HepG2 (cell line): Measurements from ENCODE around the gene CSN2. TPM values are rescaled to one million over a fixed set of nuclear protein-coding genes. Genes with fewer than 3 reads are reported as not detected.
A peak's percentile ranks its signal among the peaks of the same experiment; 100 is the strongest.

Experiments used
- ATAC-seq: fragments of 200-7000 bp; cut with Tn5 transposase; 3 replicates; pipeline ENCODE4 v1.9.1; 2020; ENCODE audit warnings: mild to moderate bottlenecking, moderate library complexity
- BruUV-seq: library from RNA; stranded (reverse); fragments of 400-500 nt; replicated peaks from 2 replicates; lab custom pipeline; 2021; lab: Mats Ljungman, UMichigan
- CTCF ChIA-PET: fragments of 300-600 bp; formaldehyde crosslinking; extraction: SDS; loops from one replicate; lab custom pipeline; 2021; ENCODE audit warnings: low total read pairs, inconsistent platforms, low intra/inter-chr PET ratio; lab: Yijun Ruan, JAX
- POLR2A ChIA-PET: fragments of 350-600 bp; sonication (Branson Sonifier 250); formaldehyde crosslinking; loops from one replicate; lab custom pipeline; 2020; ENCODE audit warnings: antibody characterized with exemption, inconsistent platforms; lab: Yijun Ruan, JAX
- DNase-seq: peaks from one replicate; pipeline ENCODE4 v3.0.0-alpha.2; 2015; ENCODE audit warnings: low spot score
- FAIRE-seq: peaks from 3 replicates; lab custom pipeline; 2011; peaks lifted over from hg19 to GRCh38; lab: Jason Lieb, UNC
- H2AFZ ChIP-seq: one replicate; pipeline ENCODE4 v1.6.1; 2011; ENCODE audit warnings: low read length, inconsistent platforms
- H3K27ac ChIP-seq: fragments of 300-600 bp; 3 replicates; pipeline ENCODE4 v1.8.0; 2011; ENCODE audit warnings: mixed run types, mild to moderate bottlenecking, mixed read lengths, low read length, inconsistent platforms; ENCODE audit not compliant: insufficient read depth; ENCODE audit errors: extremely low read length
- H3K27me3 ChIP-seq, 2 experiments: fragments of 200-600 bp in 1 of 2; 2 replicates in 1 of 2; 3 replicates in 1 of 2; pipeline versions ENCODE4 v1.6.0 to v1.8.0; 2011; ENCODE audit warnings: low read length in 2 of 2, mild to moderate bottlenecking in 2 of 2, moderate library complexity in 2 of 2, inconsistent platforms in 1 of 2; ENCODE audit not compliant: insufficient read depth in 2 of 2, control insufficient read depth in 1 of 2
- H3K36me3 ChIP-seq, 2 experiments: fragments of 200-600 bp in 1 of 2; replicated peaks in 1 of 2; 2 replicates in 1 of 2; 3 replicates in 1 of 2; pipeline versions ENCODE4 v1.5.1 to v1.8.0; 2011; ENCODE audit warnings: low read length in 2 of 2, inconsistent platforms in 1 of 2; ENCODE audit not compliant: insufficient read depth in 2 of 2, control insufficient read depth in 1 of 2
- H3K4me1 ChIP-seq: 2 replicates; pipeline ENCODE4 v1.5.1; 2012; ENCODE audit warnings: low read length, inconsistent platforms; ENCODE audit not compliant: insufficient read depth
- H3K4me2 ChIP-seq: 2 replicates; pipeline ENCODE4 v1.6.0; 2011; ENCODE audit warnings: low read depth, low read length, inconsistent platforms
- H3K4me3 ChIP-seq, 3 experiments: fragments of 200-600 bp in 1 of 3; sonication (generic), shearing (Covaris generic) in 1 of 3; replicated peaks in 1 of 3; 2 replicates each; pipeline ENCODE4 v1.5.1; 2011 to 2016; ENCODE audit warnings: low read length in 3 of 3, inconsistent platforms in 2 of 3, low read depth in 2 of 3, mild to moderate bottlenecking in 2 of 3, control low read depth in 1 of 3, mixed read lengths in 1 of 3; ENCODE audit not compliant: insufficient read depth in 1 of 3
- H3K79me2 ChIP-seq: one replicate; pipeline ENCODE4 v1.6.1; 2011; ENCODE audit warnings: low read length, inconsistent platforms; ENCODE audit not compliant: insufficient read depth
- H3K9ac ChIP-seq: 2 replicates; pipeline ENCODE4 v1.6.0; 2011; ENCODE audit warnings: mild to moderate bottlenecking, low read depth, low read length, inconsistent platforms; ENCODE audit not compliant: insufficient read depth
- H3K9me3 ChIP-seq: 2 replicates; pipeline ENCODE4 v1.5.1; 2012; ENCODE audit warnings: mild to moderate bottlenecking, low read length
- H4K20me1 ChIP-seq: 2 replicates; pipeline ENCODE4 v1.6.0; 2011; ENCODE audit warnings: inconsistent platforms, mild to moderate bottlenecking, low read length, moderate library complexity; ENCODE audit not compliant: insufficient read depth
- HOXA9 ChIP-seq: sonication (generic); formaldehyde crosslinking; IDR thresholded peaks from 2 replicates; pipeline ENCODE4 v1.8.1; 2022; ENCODE audit warnings: missing genetic modification reagents, mild to moderate bottlenecking, moderate library complexity, borderline replicate concordance
- MAFF ChIP-seq: IDR thresholded peaks from 2 replicates; pipeline ENCODE4 v1.6.1; 2011; ENCODE audit warnings: low read depth, low read length, improper control_type of control experiment
- MAFK ChIP-seq, 2 experiments: IDR thresholded peaks in 1 of 2; conservative IDR thresholded peaks in 1 of 2; 2 replicates each; pipeline ENCODE4 v1.6.1; 2011; ENCODE audit warnings: improper control_type of control experiment in 2 of 2, low read length in 2 of 2
- SKI ChIP-seq: fragments of 450-650 bp; IDR thresholded peaks from one replicate; pipeline ENCODE4 v1.6.1; 2018; ENCODE audit warnings: mild to moderate bottlenecking; ENCODE audit not compliant: partially characterized antibody
- SP5 ChIP-seq: IDR thresholded peaks from 2 replicates; pipeline ENCODE4 v1.6.1; 2016; ENCODE audit warnings: low read depth, borderline replicate concordance
- WGBS: methylation state at CpG from one replicate; pipeline ENCODE4 v1.1.6; 2017; ENCODE audit warnings: low lambda C conversion rate; 5-methylcytosine and 5-hydroxymethylcytosine counted together
- in situ Hi-C: cut with HindIII; loops from 2 replicates; pipeline ENCODE4 v1.10.0; 2017; ENCODE audit warnings: low pct_unique_long_range_greater_than_20kb; ENCODE audit not compliant: extremely low pct_ligation_motif_present
- intact Hi-C: fragments of 100-400 bp; cut with micrococcal nuclease; formaldehyde crosslinking; loops from one replicate; pipeline ENCODE4 v1.10.0; 2022; ENCODE audit not compliant: unreplicated experiment
- polyA plus RNA-seq, 8 experiments: library from polyadenylated mRNA; depleted of rRNA in 3 of 8; stranded (reverse) in 7 of 8; unstranded in 1 of 8; fragments of >200 nt; fragmentation: Illumina TruSeq in 4 of 8; extraction: Trizol in 4 of 8; gene quantifications; 2 replicates each; pipeline versions ENCODE4 v1.2.1 to v1.2.3, GENCODE V29; 2011 to 2016; ENCODE audit warnings: low read depth in 4 of 8, missing spikeins in 1 of 8, mixed read lengths in 1 of 8; ENCODE audit not compliant: insufficient read depth in 1 of 8
- total RNA-seq, 5 experiments: library from RNA; depleted of rRNA; stranded (reverse); fragments of >200 nt; fragmentation: Illumina TruSeq; extraction: Trizol; gene quantifications; 2 replicates each; pipeline ENCODE4 v1.2.3, GENCODE V29; 2016; ENCODE audit warnings: low read depth in 1 of 5

CSN2 gene
- total and polyA plus RNA-seq, 2 of the 13 experiments (the other 11 are each of a cell fraction or from before 2014, with no cell fraction given), result 0.15 TPM; not detected in 1

DNA sequence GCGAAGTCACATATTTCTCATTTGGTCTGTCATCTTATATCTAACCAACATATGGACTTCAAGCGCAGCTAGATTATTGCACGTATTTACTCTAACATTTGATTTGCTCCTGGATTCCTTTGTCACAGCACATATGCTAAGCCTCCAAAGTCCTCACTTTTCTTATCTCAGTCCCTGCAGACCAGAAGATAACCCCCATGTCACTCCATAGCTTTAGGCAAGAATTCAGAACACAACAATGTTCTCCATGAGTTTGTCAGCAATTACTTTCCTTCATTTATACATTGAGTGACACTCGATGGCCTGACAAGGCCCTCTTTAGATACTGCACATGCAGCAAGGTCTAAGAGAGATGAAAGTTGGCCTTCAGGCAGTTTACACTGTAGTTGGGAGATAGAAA is 25.5 kb upstream of the CSN2 start:
- H3K4me3 ChIP-seq, result no peak overlapping the region
- FAIRE-seq (no peak), ATAC-seq (no peak), DNase-seq (no peak)
- H3K27ac ChIP-seq, result no peak overlapping the region
- no peak for TF ChIP-seq SP5 (CRISPR knock-in tag)
- H3K4me1 ChIP-seq, result no peaks in the 10 kb centered on the region
- no peak overlapping the region for H3K9ac ChIP-seq
- H3K36me3 ChIP-seq, result no peaks in the 10 kb centered on the region
- WGBS, result 60% methylated on average over 4 of the region's 4 CpGs
- H3K9me3 ChIP-seq, result no peaks in the 10 kb centered on the region
- intact Hi-C loops (no loop called here), in situ Hi-C loops (no loop called here)
- H4K20me1 ChIP-seq, result no peaks in the 10 kb centered on the region
- POLR2A ChIA-PET, result no interaction called here
- peak overlapping the region; percentile 11 for H2AFZ ChIP-seq
- no peaks in the 10 kb centered on the region for H3K79me2 ChIP-seq
- no peak overlapping the region for H3K4me2 ChIP-seq
- CTCF ChIA-PET, result no interaction called here
- no peaks in the 10 kb centered on the region for H3K27me3 ChIP-seq
- BruUV-seq, result no TSS peak

GRCh38 chr4:69986663-69987062 is 21.1 kb upstream of the CSN2 start:
- DNase-seq (no peak), FAIRE-seq (no peak), ATAC-seq (no peak)
- Histone ChIP-seq H3K36me3 (no peaks in the 10 kb centered on the region), H3K79me2 (no peaks in the 10 kb centered on the region), H3K27ac (no peak overlapping the region), H4K20me1 (no peaks in the 10 kb centered on the region), H3K4me1 (peaks cover 17% of the 10 kb centered on the region), H2AFZ (no peak overlapping the region), H3K27me3 (no peaks in the 10 kb centered on the region), H3K4me2 (no peak overlapping the region), H3K9me3 (no peaks in the 10 kb centered on the region), H3K9ac (no peak overlapping the region), H3K4me3 (no peak overlapping the region)
- in situ Hi-C loops (no loop called here), intact Hi-C loops (loop anchor here (10.0 kb wide), 1 partner anchor 1458 kb away; no protein-coding TSS in a partner anchor)
- 85% methylated on average over 1 of the region's 1 CpG for WGBS
- TF ChIP-seq MAFK (conservative IDR thresholded peaks at IDR 0.05 in 1 of 2, IDR thresholded peaks at IDR 0.05 in 1 of 2; ENCODE audit: low read length in 2 of 2) (peak; percentile 64 to 84), HOXA9 (CRISPR knock-in tag) (no peak), MAFF (peak; percentile 67), SKI (no peak)
- BruUV-seq, result no TSS peak
- POLR2A ChIA-PET, result no interaction called here
- CTCF ChIA-PET, result no interaction called here
